HepG2 (cell line): ENCODE data around the gene GRIP2. TPM values are rescaled to one million over a fixed set of nuclear protein-coding genes. Genes with fewer than 3 reads are reported as not detected.

Experiments used
- ATAC-seq: fragments of 200-7000 bp; cut with Tn5 transposase; 3 replicates; pipeline ENCODE4 v1.9.1; 2020; ENCODE audit warnings: mild to moderate bottlenecking, moderate library complexity
- BruUV-seq: library from RNA; stranded (reverse); fragments of 400-500 nt; replicated peaks from 2 replicates; lab custom pipeline; 2021; lab: Mats Ljungman, UMichigan
- CTCF ChIA-PET: fragments of 300-600 bp; formaldehyde crosslinking; extraction: SDS; loops from one replicate; lab custom pipeline; 2021; ENCODE audit warnings: low total read pairs, inconsistent platforms, low intra/inter-chr PET ratio; lab: Yijun Ruan, JAX
- POLR2A ChIA-PET: fragments of 350-600 bp; sonication (Branson Sonifier 250); formaldehyde crosslinking; loops from one replicate; lab custom pipeline; 2020; ENCODE audit warnings: antibody characterized with exemption, inconsistent platforms; lab: Yijun Ruan, JAX
- DNase-seq: peaks from one replicate; pipeline ENCODE4 v3.0.0-alpha.2; 2015; ENCODE audit warnings: low spot score
- FAIRE-seq: peaks from 3 replicates; lab custom pipeline; 2011; peaks lifted over from hg19 to GRCh38; lab: Jason Lieb, UNC
- H2AFZ ChIP-seq: one replicate; pipeline ENCODE4 v1.6.1; 2011; ENCODE audit warnings: low read length, inconsistent platforms
- H3K27ac ChIP-seq: fragments of 300-600 bp; 3 replicates; pipeline ENCODE4 v1.8.0; 2011; ENCODE audit warnings: mixed run types, mild to moderate bottlenecking, mixed read lengths, low read length, inconsistent platforms; ENCODE audit not compliant: insufficient read depth; ENCODE audit errors: extremely low read length
- H3K27me3 ChIP-seq, 2 experiments: fragments of 200-600 bp in 1 of 2; 2 replicates in 1 of 2; 3 replicates in 1 of 2; pipeline versions ENCODE4 v1.6.0 to v1.8.0; 2011; ENCODE audit warnings: low read length in 2 of 2, mild to moderate bottlenecking in 2 of 2, moderate library complexity in 2 of 2, inconsistent platforms in 1 of 2; ENCODE audit not compliant: insufficient read depth in 2 of 2, control insufficient read depth in 1 of 2
- H3K36me3 ChIP-seq, 2 experiments: fragments of 200-600 bp in 1 of 2; replicated peaks in 1 of 2; 2 replicates in 1 of 2; 3 replicates in 1 of 2; pipeline versions ENCODE4 v1.5.1 to v1.8.0; 2011; ENCODE audit warnings: low read length in 2 of 2, inconsistent platforms in 1 of 2; ENCODE audit not compliant: insufficient read depth in 2 of 2, control insufficient read depth in 1 of 2
- H3K4me1 ChIP-seq: 2 replicates; pipeline ENCODE4 v1.5.1; 2012; ENCODE audit warnings: low read length, inconsistent platforms; ENCODE audit not compliant: insufficient read depth
- H3K4me2 ChIP-seq: 2 replicates; pipeline ENCODE4 v1.6.0; 2011; ENCODE audit warnings: low read depth, low read length, inconsistent platforms
- H3K4me3 ChIP-seq, 3 experiments: fragments of 200-600 bp in 1 of 3; sonication (generic), shearing (Covaris generic) in 1 of 3; replicated peaks in 1 of 3; 2 replicates each; pipeline ENCODE4 v1.5.1; 2011 to 2016; ENCODE audit warnings: low read length in 3 of 3, inconsistent platforms in 2 of 3, low read depth in 2 of 3, mild to moderate bottlenecking in 2 of 3, control low read depth in 1 of 3, mixed read lengths in 1 of 3; ENCODE audit not compliant: insufficient read depth in 1 of 3
- H3K79me2 ChIP-seq: one replicate; pipeline ENCODE4 v1.6.1; 2011; ENCODE audit warnings: low read length, inconsistent platforms; ENCODE audit not compliant: insufficient read depth
- H3K9ac ChIP-seq: 2 replicates; pipeline ENCODE4 v1.6.0; 2011; ENCODE audit warnings: mild to moderate bottlenecking, low read depth, low read length, inconsistent platforms; ENCODE audit not compliant: insufficient read depth
- H3K9me3 ChIP-seq: 2 replicates; pipeline ENCODE4 v1.5.1; 2012; ENCODE audit warnings: mild to moderate bottlenecking, low read length
- H4K20me1 ChIP-seq: 2 replicates; pipeline ENCODE4 v1.6.0; 2011; ENCODE audit warnings: inconsistent platforms, mild to moderate bottlenecking, low read length, moderate library complexity; ENCODE audit not compliant: insufficient read depth
- DR1 ChIP-seq: sonication (generic); formaldehyde crosslinking; IDR thresholded peaks from 2 replicates; pipeline ENCODE4 v1.8.0; 2021; ENCODE audit warnings: mild to moderate bottlenecking, missing genetic modification reagents, inconsistent platforms
- EED ChIP-seq: sonication (generic); formaldehyde crosslinking; IDR thresholded peaks from 2 replicates; pipeline ENCODE4 v1.5.0; 2020; ENCODE audit warnings: mild to moderate bottlenecking, missing genetic modification reagents
- GATA4 ChIP-seq: sonication (generic); IDR thresholded peaks from 2 replicates; pipeline ENCODE4 v1.6.1; 2016; ENCODE audit warnings: antibody characterized with exemption, low read depth, borderline replicate concordance
- HHEX ChIP-seq: IDR thresholded peaks from 2 replicates; pipeline ENCODE4 v1.6.1; 2016; ENCODE audit warnings: control low read depth
- MAFK ChIP-seq, 2 experiments: IDR thresholded peaks in 1 of 2; conservative IDR thresholded peaks in 1 of 2; 2 replicates each; pipeline ENCODE4 v1.6.1; 2011; ENCODE audit warnings: improper control_type of control experiment in 2 of 2, low read length in 2 of 2
- NPAS2 ChIP-seq: sonication (generic); formaldehyde crosslinking; IDR thresholded peaks from 2 replicates; pipeline ENCODE4 v1.8.0; 2022; ENCODE audit warnings: mild to moderate bottlenecking, missing genetic modification reagents, borderline replicate concordance
- NR3C1 ChIP-seq: sonication (generic); formaldehyde crosslinking; IDR thresholded peaks from 2 replicates; pipeline ENCODE4 v1.4.0; 2020; ENCODE audit warnings: missing genetic modification reagents
- SMAD9 ChIP-seq: sonication (generic); formaldehyde crosslinking; IDR thresholded peaks from 2 replicates; pipeline ENCODE4 v1.5.1; 2020; ENCODE audit warnings: mild to moderate bottlenecking, missing genetic modification reagents
- TRIM24 ChIP-seq: sonication (generic); formaldehyde crosslinking; IDR thresholded peaks from 2 replicates; pipeline ENCODE4 v1.8.0; 2022; ENCODE audit warnings: mild to moderate bottlenecking, missing genetic modification reagents
- ZMYM4 ChIP-seq: sonication (generic); formaldehyde crosslinking; IDR thresholded peaks from 2 replicates; pipeline ENCODE4 v1.8.1; 2023; ENCODE audit warnings: mild to moderate bottlenecking, missing genetic modification reagents
- ZNF160 ChIP-seq: sonication (generic); formaldehyde crosslinking; IDR thresholded peaks from 2 replicates; pipeline ENCODE4 v1.8.0; 2022; ENCODE audit warnings: mild to moderate bottlenecking, inconsistent platforms, missing genetic modification reagents
- ZNF557 ChIP-seq: sonication (generic); formaldehyde crosslinking; IDR thresholded peaks from 2 replicates; pipeline ENCODE4 v1.4.0; 2020; ENCODE audit warnings: missing genetic modification reagents
- WGBS: methylation state at CpG from one replicate; pipeline ENCODE4 v1.1.6; 2017; ENCODE audit warnings: low lambda C conversion rate; 5-methylcytosine and 5-hydroxymethylcytosine counted together
- in situ Hi-C: cut with HindIII; loops from 2 replicates; pipeline ENCODE4 v1.10.0; 2017; ENCODE audit warnings: low pct_unique_long_range_greater_than_20kb; ENCODE audit not compliant: extremely low pct_ligation_motif_present
- intact Hi-C: fragments of 100-400 bp; cut with micrococcal nuclease; formaldehyde crosslinking; loops from one replicate; pipeline ENCODE4 v1.10.0; 2022; ENCODE audit not compliant: unreplicated experiment
- polyA plus RNA-seq, 8 experiments: library from polyadenylated mRNA; depleted of rRNA in 3 of 8; stranded (reverse) in 7 of 8; unstranded in 1 of 8; fragments of >200 nt; fragmentation: Illumina TruSeq in 4 of 8; extraction: Trizol in 4 of 8; gene quantifications; 2 replicates each; pipeline versions ENCODE4 v1.2.1 to v1.2.3, GENCODE V29; 2011 to 2016; ENCODE audit warnings: low read depth in 4 of 8, missing spikeins in 1 of 8, mixed read lengths in 1 of 8; ENCODE audit not compliant: insufficient read depth in 1 of 8
- total RNA-seq, 5 experiments: library from RNA; depleted of rRNA; stranded (reverse); fragments of >200 nt; fragmentation: Illumina TruSeq; extraction: Trizol; gene quantifications; 2 replicates each; pipeline ENCODE4 v1.2.3, GENCODE V29; 2016; ENCODE audit warnings: low read depth in 1 of 5
- TF ChIP-seq, protein P1 (sequence below): sonication (generic); formaldehyde crosslinking; IDR thresholded peaks from 2 replicates; pipeline ENCODE4 v1.5.0; 2020; ENCODE audit warnings: missing genetic modification reagents
- TF ChIP-seq, protein P2 (sequence below): sonication (generic); formaldehyde crosslinking; IDR thresholded peaks from 2 replicates; pipeline ENCODE4 v1.4.0; 2020; ENCODE audit warnings: missing genetic modification reagents, low read depth, mild to moderate bottlenecking, borderline replicate concordance

The GRIP2 gene
- total and polyA plus RNA-seq, 2 of the 13 experiments (the other 11 are each of a cell fraction or from before 2014, with no cell fraction given): 0.11 to 0.24 TPM

DNA sequence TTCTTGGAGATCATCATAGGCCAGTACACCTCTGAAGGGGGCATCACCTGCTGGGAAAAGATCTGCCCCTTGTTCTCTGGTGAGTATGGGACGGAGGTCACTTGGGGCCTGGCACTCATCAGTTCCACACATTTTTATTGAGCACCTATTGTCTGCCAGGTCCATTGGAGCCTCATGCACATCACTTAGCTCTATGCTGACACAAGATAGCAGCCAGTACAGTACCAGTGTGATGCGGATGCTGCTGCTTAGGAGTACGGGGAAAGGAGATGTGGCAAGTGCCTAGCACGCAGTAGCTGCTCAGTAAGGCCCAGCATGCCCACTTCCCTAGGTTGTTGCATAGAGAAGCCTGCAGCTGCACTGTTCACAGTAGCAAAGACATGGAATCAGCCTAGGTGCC is 94.4 kb downstream of the GRIP2 start:
- peaks cover 28 to 63% of the 10 kb centered on the region in 2 experiments; a peak in 4 of 5 replicates for H3K36me3 ChIP-seq
- no peak for TF ChIP-seq TRIM24
- no peak for TF ChIP-seq SMAD9
- TF ChIP-seq EED (CRISPR knock-in tag): no peak

DNA sequence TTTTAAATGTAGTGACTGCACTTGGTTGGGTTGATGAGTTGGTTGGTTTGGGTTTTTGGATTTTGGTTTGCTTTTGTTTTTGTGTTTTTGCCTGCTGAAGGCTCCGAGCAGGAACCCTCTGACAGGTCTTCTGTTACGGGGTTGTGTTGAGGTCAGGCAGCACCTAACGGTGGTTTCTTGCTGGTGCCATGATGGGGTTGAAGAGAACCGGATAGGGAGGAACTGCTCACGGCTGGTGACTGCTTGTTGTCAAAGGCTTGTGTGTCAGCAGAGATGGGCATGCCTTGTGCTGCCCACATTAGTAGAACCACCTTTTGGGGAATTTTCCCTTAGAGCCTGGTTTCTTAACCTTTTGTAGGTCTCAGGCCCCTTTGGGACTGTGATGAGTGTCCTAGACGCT is 95.8 kb downstream of the GRIP2 start:
- FAIRE-seq (no peak), ATAC-seq (no peak), DNase-seq (no peak)
- H4K20me1 ChIP-seq: no peaks in the 10 kb centered on the region
- H3K4me1 ChIP-seq: no peaks in the 10 kb centered on the region
- H3K9me3 ChIP-seq: no peaks in the 10 kb centered on the region
- H3K27me3 ChIP-seq: no peaks in the 10 kb centered on the region
- H3K4me3 ChIP-seq: no peak overlapping the region
- no peak overlapping the region for H3K27ac ChIP-seq
- H3K4me2 ChIP-seq: no peak overlapping the region
- no peak overlapping the region for H3K9ac ChIP-seq
- H3K36me3 ChIP-seq: peaks cover 27 to 52% of the 10 kb centered on the region in 2 experiments; a peak in 4 of 5 replicates
- BruUV-seq: no TSS peak
- CTCF ChIA-PET: no interaction called here
- 98% methylated on average over 6 of the region's 6 CpGs for WGBS
- POLR2A ChIA-PET: no interaction called here
- intact Hi-C loops (no loop called here), in situ Hi-C loops (no loop called here)
- no peaks in the 10 kb centered on the region for H3K79me2 ChIP-seq
- TF ChIP-seq ZNF557 (CRISPR knock-in tag) (no peak), NPAS2 (no peak), NR3C1 (CRISPR knock-in tag) (no peak), MAFK (conservative IDR thresholded peaks at IDR 0.05 in 1 of 2, IDR thresholded peaks at IDR 0.05 in 1 of 2; ENCODE audit: low read length in 2 of 2) (no peak), GATA4 (no peak), DR1 (no peak), HHEX (no peak), ZMYM4 (CRISPR knock-in tag) (no peak), ZNF160 (no peak)
- TF ChIP-seq, protein P1, sequence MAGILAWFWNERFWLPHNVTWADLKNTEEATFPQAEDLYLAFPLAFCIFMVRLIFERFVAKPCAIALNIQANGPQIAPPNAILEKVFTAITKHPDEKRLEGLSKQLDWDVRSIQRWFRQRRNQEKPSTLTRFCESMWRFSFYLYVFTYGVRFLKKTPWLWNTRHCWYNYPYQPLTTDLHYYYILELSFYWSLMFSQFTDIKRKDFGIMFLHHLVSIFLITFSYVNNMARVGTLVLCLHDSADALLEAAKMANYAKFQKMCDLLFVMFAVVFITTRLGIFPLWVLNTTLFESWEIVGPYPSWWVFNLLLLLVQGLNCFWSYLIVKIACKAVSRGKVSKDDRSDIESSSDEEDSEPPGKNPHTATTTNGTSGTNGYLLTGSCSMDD (CRISPR knock-in tag): no peak
- TF ChIP-seq, protein P2, sequence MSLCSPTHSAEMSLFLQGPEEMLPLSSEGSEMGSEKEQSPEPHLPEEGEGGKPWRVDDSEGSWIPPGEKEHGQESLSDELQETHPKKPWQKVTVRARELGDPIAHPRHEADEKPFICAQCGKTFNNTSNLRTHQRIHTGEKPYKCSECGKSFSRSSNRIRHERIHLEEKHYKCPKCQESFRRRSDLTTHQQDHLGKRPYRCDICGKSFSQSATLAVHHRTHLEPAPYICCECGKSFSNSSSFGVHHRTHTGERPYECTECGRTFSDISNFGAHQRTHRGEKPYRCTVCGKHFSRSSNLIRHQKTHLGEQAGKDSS (CRISPR knock-in tag): no peak
- TF ChIP-seq, all 625 proteins: peak for 0
- no peak overlapping the region for H2AFZ ChIP-seq

More for the DNA sequence above, 94.4 kb downstream of the GRIP2 start:
- POLR2A ChIA-PET: no interaction called here
- no peaks in the 10 kb centered on the region for H3K4me1 ChIP-seq
- ATAC-seq (no peak), FAIRE-seq (no peak), DNase-seq (no peak)
- in situ Hi-C loops: no loop called here
- no peaks in the 10 kb centered on the region for H3K27me3 ChIP-seq
- CTCF ChIA-PET: no interaction called here
- intact Hi-C loops: no loop called here
- H3K4me3 ChIP-seq: no peak overlapping the region
- no peak overlapping the region for H3K4me2 ChIP-seq
- WGBS: 100% methylated on average over 4 of the region's 4 CpGs
- no peaks in the 10 kb centered on the region for H4K20me1 ChIP-seq
- no TSS peak for BruUV-seq
- H3K27ac ChIP-seq: no peak overlapping the region
- H2AFZ ChIP-seq: no peak overlapping the region
- H3K9ac ChIP-seq: no peak overlapping the region
- H3K79me2 ChIP-seq: no peaks in the 10 kb centered on the region
- no peaks in the 10 kb centered on the region for H3K9me3 ChIP-seq
